NOMO-1 treated with dmso at 0.1 percent for 144 hours (cell line): ENCODE results near the gene RNASE13.
"Not testable (repeated sequence)": the region's sequence is repeated elsewhere in the genome, so short reads cannot be mapped to it uniquely, and the experiment has no call there.

Experiments
- DNase-seq: peaks from one replicate; lab custom pipeline; 2025; ENCODE audit not compliant: unreplicated experiment; lab: John Stamatoyannopoulos, UW

Gene RNASE13

GRCh38 chr14:21023817-21024584 lies 10.6 kb downstream of the RNASE13 start:
- no peak for DNase-seq

- DNase-seq: no peak
These were observed 11.4 kb downstream of the RNASE13 start for GRCh38 chr14:21023174-21023573.

- DNase-seq: no peak
These were observed 11.9 kb downstream of the RNASE13 start for GRCh38 chr14:21022686-21023085.

GRCh38 chr14:21020977-21021545 lies 13.5 kb downstream of the RNASE13 start:
- DNase-seq: no peak

GRCh38 chr14:21019366-21019765 lies 15.2 kb downstream of the RNASE13 start:
- DNase-seq: no peak

- DNase-seq: no peak
These were observed 15.8 kb downstream of the RNASE13 start for GRCh38 chr14:21018781-21019180.

- no peak for DNase-seq
These were observed 16.3 kb downstream of the RNASE13 start for GRCh38 chr14:21018286-21018685.

- no peak for DNase-seq
These were observed 16.9 kb downstream of the RNASE13 start for GRCh38 chr14:21017528-21018245.

GRCh38 chr14:21016413-21017190 lies 18.0 kb downstream of the RNASE13 start:
- no peak for DNase-seq

GRCh38 chr14:21015312-21015711 lies 19.3 kb downstream of the RNASE13 start:
- peak; percentile 60 for DNase-seq

- peak; percentile 20 for DNase-seq
These were observed 19.8 kb downstream of the RNASE13 start for GRCh38 chr14:21014761-21015190.

GRCh38 chr14:21011136-21011535 lies 23.5 kb downstream of the RNASE13 start:
- DNase-seq: no peak

GRCh38 chr14:21009721-21010120 lies 24.9 kb downstream of the RNASE13 start:
- DNase-seq: not testable (repeated sequence)

GRCh38 chr14:21003788-21004346 lies 30.7 kb downstream of the RNASE13 start:
- no peak for DNase-seq

- no peak for DNase-seq
These were observed 33.4 kb downstream of the RNASE13 start for GRCh38 chr14:21001218-21001617.

GRCh38 chr14:20999591-20999990 lies 35.0 kb downstream of the RNASE13 start:
- DNase-seq: no peak

- no peak for DNase-seq
These were observed 35.8 kb downstream of the RNASE13 start, which contains the start of gene SLC39A2 for GRCh38 chr14:20998674-20999366. TSS of gene SLC39A2 (plus strand) at chr14:20999293. CDS start at chr14:20999447, 154 bp downstream.

- no peak for DNase-seq
These were observed 36.5 kb downstream of the RNASE13 start for GRCh38 chr14:20998139-20998538.

GRCh38 chr14:20997564-20997963 lies 37.0 kb downstream of the RNASE13 start:
- no peak for DNase-seq

GRCh38 chr14:20997115-20997514 lies 37.5 kb downstream of the RNASE13 start:
- no peak for DNase-seq
